Caco-2 (cell line): ENCODE data around the gene C2CD3. TPM values are rescaled to one million over a fixed set of nuclear protein-coding genes. Genes with fewer than 3 reads are reported as not detected.

Experiments
- BruUV-seq: library from RNA; stranded (reverse); fragments of 400-500 nt; replicated peaks from 2 replicates; lab custom pipeline; 2021; lab: Mats Ljungman, UMichigan
- CTCF ChIA-PET: fragments of 300-600 bp; sonication (Branson Sonifier 250); formaldehyde crosslinking; loops from one replicate; lab custom pipeline; 2022; ENCODE audit warnings: antibody characterized with exemption; lab: Charles Lee
- POLR2A ChIA-PET: fragments of 300-600 bp; sonication (Branson Sonifier 250); formaldehyde crosslinking; loops from one replicate; lab custom pipeline; 2022; ENCODE audit warnings: antibody characterized with exemption; lab: Charles Lee
- DNase-seq, 2 experiments: peaks; one replicate each; pipeline versions ENCODE4 v3.0.0 to v3.0.0-alpha.2; 2020 to 2022
- H3K27me3 ChIP-seq: replicated peaks from 2 replicates; pipeline ENCODE4 v1.6.0; 2011; ENCODE audit warnings: low read length; ENCODE audit not compliant: control insufficient read depth, insufficient read depth
- H3K36me3 ChIP-seq: 2 replicates; pipeline ENCODE4 v1.5.1; 2011; ENCODE audit warnings: low read length; ENCODE audit not compliant: control insufficient read depth, insufficient read depth
- H3K4me1 ChIP-seq: fragments of 250-450 bp; sonication (Bioruptor Pico); 2 replicates; pipeline ENCODE4 v1.5.1; 2020; ENCODE audit warnings: mild to moderate bottlenecking
- H3K4me3 ChIP-seq: 2 replicates; pipeline ENCODE4 v1.5.1; 2011; ENCODE audit warnings: low read depth, mild to moderate bottlenecking, control low read depth, low read length
- H3K9me3 ChIP-seq: fragments of 250-450 bp; sonication (Bioruptor Pico); 2 replicates; pipeline ENCODE4 v1.5.1; 2020; ENCODE audit warnings: mild to moderate bottlenecking, moderate library complexity
- H3K27ac Mint-ChIP-seq: one replicate; pipeline ENCODE4 v1.8.0; 2022; ENCODE audit warnings: mixed read lengths; ENCODE audit not compliant: unreplicated experiment
- H3K27me3 Mint-ChIP-seq: one replicate; pipeline ENCODE4 v1.8.0; 2022; ENCODE audit warnings: mixed read lengths; ENCODE audit not compliant: insufficient read depth, unreplicated experiment
- H3K36me3 Mint-ChIP-seq: one replicate; pipeline ENCODE4 v1.8.0; 2022; ENCODE audit warnings: mild to moderate bottlenecking, mixed read lengths; ENCODE audit not compliant: insufficient read depth, unreplicated experiment
- H3K4me1 Mint-ChIP-seq: one replicate; pipeline ENCODE4 v1.8.0; 2022; ENCODE audit warnings: low read depth, mixed read lengths; ENCODE audit not compliant: unreplicated experiment
- H3K4me3 Mint-ChIP-seq: one replicate; pipeline ENCODE4 v1.8.0; 2022; ENCODE audit warnings: mild to moderate bottlenecking, moderate library complexity, mixed read lengths; ENCODE audit not compliant: unreplicated experiment
- H3K9me3 Mint-ChIP-seq: one replicate; pipeline ENCODE4 v1.8.0; 2022; ENCODE audit warnings: mixed read lengths; ENCODE audit not compliant: unreplicated experiment
- intact Hi-C: fragments of 100-400 bp; cut with micrococcal nuclease; formaldehyde crosslinking; loops from one replicate; pipeline ENCODE4 v1.10.0; 2022; ENCODE audit not compliant: unreplicated experiment
- total RNA-seq: library from RNA; stranded (reverse); gene quantifications from 2 replicates; pipeline ENCODE4 v1.2.3, GENCODE V29; 2022
- TF ChIP-seq, protein P1 (sequence below), 2 experiments: fragments of 200-600 bp in 1 of 2; IDR thresholded peaks; 1 replicate in 1 of 2; 2 replicates in 1 of 2; pipeline versions ENCODE4 v1.5.1 to v1.8.0; 2011 to 2022; ENCODE audit warnings: antibody characterized with exemption in 1 of 2, control low read depth in 1 of 2, inconsistent platforms in 1 of 2, low read depth in 1 of 2, low read length in 1 of 2, mild to moderate bottlenecking in 1 of 2, moderate library complexity in 1 of 2; ENCODE audit not compliant: insufficient read depth in 1 of 2, severe bottlenecking in 1 of 2, unreplicated experiment in 1 of 2

C2CD3 gene
- total RNA-seq, 1 experiment from 2014 or later = 47.5 TPM

DNA sequence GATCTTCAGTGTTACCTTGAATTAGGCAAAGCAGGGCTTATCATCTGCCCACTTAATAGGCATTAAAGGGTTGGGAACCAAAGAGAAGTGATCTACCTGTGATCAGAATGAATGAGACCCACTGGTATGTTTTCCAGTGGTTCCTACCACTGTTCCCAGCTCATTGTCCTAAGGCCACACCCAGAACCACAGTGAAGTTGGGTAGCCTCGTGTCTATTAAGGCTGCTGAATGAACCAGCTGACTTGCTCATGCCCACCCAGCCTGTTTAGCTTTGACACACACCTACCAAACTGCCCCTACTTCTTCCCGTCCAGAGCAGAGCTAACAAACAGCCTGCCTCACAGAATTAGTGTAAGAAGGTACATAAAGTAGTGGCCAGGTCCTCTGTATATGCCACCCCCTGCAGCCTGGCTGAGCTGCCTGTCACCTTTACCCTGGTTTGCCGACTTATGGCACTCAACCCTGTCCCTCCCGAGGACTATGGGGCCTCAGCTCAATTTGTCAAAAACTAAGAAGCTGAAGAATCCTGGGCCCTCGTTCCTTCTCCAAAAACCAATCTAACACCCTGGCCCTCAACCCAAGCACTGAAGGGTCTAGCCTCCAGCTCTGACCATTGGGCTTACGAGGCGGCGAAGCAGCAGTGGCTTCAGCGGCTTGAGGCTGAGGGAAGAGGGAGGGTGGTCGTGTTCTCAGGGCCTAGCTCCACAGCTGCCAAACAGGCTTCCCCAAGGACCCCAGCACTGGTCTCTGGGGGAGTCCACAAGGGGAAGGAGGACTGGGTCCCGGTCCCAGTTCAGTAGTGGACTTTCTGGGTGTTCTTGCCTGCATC, 198.0 kb downstream of the C2CD3 start:
- intact Hi-C loops = no loop called here
- DNase-seq = peak in 1 of 2 experiments; percentile 35
- POLR2A ChIA-PET = interaction anchor here (0.6 to 1.5 kb wide), 2 partner anchors 10 to 1680 kb away, joined by 3 to 13 read pairs; partner anchors contain the start of gene UCP2
- H3K4me1 Mint-ChIP-seq = no peaks in the 10 kb centered on the region
- TF ChIP-seq, protein P1, sequence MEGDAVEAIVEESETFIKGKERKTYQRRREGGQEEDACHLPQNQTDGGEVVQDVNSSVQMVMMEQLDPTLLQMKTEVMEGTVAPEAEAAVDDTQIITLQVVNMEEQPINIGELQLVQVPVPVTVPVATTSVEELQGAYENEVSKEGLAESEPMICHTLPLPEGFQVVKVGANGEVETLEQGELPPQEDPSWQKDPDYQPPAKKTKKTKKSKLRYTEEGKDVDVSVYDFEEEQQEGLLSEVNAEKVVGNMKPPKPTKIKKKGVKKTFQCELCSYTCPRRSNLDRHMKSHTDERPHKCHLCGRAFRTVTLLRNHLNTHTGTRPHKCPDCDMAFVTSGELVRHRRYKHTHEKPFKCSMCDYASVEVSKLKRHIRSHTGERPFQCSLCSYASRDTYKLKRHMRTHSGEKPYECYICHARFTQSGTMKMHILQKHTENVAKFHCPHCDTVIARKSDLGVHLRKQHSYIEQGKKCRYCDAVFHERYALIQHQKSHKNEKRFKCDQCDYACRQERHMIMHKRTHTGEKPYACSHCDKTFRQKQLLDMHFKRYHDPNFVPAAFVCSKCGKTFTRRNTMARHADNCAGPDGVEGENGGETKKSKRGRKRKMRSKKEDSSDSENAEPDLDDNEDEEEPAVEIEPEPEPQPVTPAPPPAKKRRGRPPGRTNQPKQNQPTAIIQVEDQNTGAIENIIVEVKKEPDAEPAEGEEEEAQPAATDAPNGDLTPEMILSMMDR (IDR thresholded peaks at IDR 0.05; ENCODE audit: insufficient read depth in 1 of 2, low read depth in 1 of 2, low read length in 1 of 2, severe bottlenecking in 1 of 2, unreplicated experiment in 1 of 2) = no peak
- H3K4me3 Mint-ChIP-seq = no peak overlapping the region
- no peaks in the 10 kb centered on the region for H3K9me3 Mint-ChIP-seq
- Histone ChIP-seq H3K36me3 (peaks cover 7% of the 10 kb centered on the region; the same call in 1 of the 2 replicates), H3K4me3 (no peak overlapping the region), H3K9me3 (no peaks in the 10 kb centered on the region), H3K27me3 (no peaks in the 10 kb centered on the region), H3K4me1 (no peaks in the 10 kb centered on the region)
- BruUV-seq = TSS peak; percentile 3
- CTCF ChIA-PET = interaction anchor here (0.7 to 1.1 kb wide), 2 partner anchors 10 to 283 kb away, joined by 3 to 5 read pairs; partner anchors contain the start of gene UCP2
- peaks cover 39% of the 10 kb centered on the region for H3K36me3 Mint-ChIP-seq
- H3K27ac Mint-ChIP-seq = peak overlapping the region; percentile 19
- H3K27me3 Mint-ChIP-seq = no peaks in the 10 kb centered on the region

DNA sequence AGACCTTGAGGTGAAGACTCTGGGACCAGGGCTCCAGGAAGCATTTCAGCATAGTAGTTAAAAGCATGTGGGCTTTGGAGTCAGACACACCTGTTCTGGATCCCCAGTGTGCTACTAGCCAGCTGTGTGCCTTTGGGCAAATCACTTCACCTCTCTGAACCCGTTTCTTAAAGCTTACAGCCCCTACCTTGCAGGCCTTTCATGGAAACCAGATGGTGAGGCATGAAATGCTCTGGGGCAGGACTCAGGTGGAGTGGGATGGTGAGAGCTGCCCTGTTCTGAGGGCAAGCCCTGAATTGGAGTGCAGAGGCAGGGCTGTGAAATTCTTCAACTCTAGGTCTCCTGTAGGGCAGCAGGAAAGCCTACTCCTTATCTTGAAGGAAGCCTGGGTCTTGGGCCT, 198.6 kb downstream of the C2CD3 start:
- Mint-ChIP-seq H3K36me3 (peaks cover 34% of the 10 kb centered on the region), H3K27ac (no peak overlapping the region), H3K4me3 (no peak overlapping the region), H3K9me3 (no peaks in the 10 kb centered on the region), H3K4me1 (no peaks in the 10 kb centered on the region), H3K27me3 (no peaks in the 10 kb centered on the region)
- no peaks in the 10 kb centered on the region for H3K4me1 ChIP-seq
- TF ChIP-seq, protein P1 (IDR thresholded peaks at IDR 0.05; ENCODE audit: insufficient read depth in 1 of 2, low read depth in 1 of 2, low read length in 1 of 2, severe bottlenecking in 1 of 2, unreplicated experiment in 1 of 2) = no peak
- ChIA-PET CTCF (interaction anchor here (1.1 kb wide), 1 partner anchor 10 kb away, joined by 3 read pairs; the partner anchor contains the start of gene UCP2), POLR2A (interaction anchor here (1.5 kb wide), 1 partner anchor 11 kb away, joined by 13 read pairs; the partner anchor contains the start of gene UCP2)
- no peaks in the 10 kb centered on the region for H3K9me3 ChIP-seq
- peaks cover 3% of the 10 kb centered on the region; the same call in 1 of the 2 replicates for H3K36me3 ChIP-seq
- H3K4me3 ChIP-seq = no peak overlapping the region
- H3K27me3 ChIP-seq = no peaks in the 10 kb centered on the region
- no TSS peak for BruUV-seq
- intact Hi-C loops = no loop called here
- DNase-seq = peak in 1 of 2 experiments; percentile 22

DNA sequence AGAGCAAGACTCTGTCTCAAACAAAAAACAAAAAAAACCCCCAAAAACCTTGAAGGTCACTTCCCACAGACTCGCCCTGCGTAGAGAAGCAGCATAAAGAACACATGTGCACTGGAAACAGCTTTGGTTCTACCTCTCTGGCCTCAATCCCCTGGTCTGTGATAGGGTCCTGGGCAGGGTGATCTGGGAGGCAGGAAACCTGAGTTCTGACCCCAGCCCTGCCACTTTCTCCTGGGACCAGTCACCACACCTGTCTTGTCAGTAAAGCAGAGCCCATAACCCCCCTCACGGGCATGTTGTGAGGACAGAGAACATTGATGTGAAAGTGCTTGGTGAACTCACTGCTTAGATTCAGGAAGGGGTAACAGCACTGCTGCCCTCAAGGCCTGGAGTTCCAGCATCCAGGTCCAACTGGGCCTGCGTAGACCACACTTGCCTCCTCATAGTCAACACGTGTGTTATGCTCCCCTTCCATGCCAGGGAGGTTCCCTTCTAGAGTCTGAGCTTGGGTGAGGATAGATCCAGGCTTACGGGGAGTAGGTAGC, 199.6 kb downstream of the C2CD3 start:
- Histone ChIP-seq H3K9me3 (no peaks in the 10 kb centered on the region), H3K4me3 (no peak overlapping the region), H3K4me1 (no peaks in the 10 kb centered on the region), H3K36me3 (0 out of 2 replicates have a peak, but pooled peaks cover under 1% of the 10 kb centered on the region), H3K27me3 (no peaks in the 10 kb centered on the region; the same call in 1 of the 2 replicates)
- Mint-ChIP-seq H3K4me1 (no peaks in the 10 kb centered on the region), H3K27me3 (no peaks in the 10 kb centered on the region), H3K9me3 (no peaks in the 10 kb centered on the region), H3K36me3 (peaks cover 27% of the 10 kb centered on the region), H3K4me3 (no peak overlapping the region), H3K27ac (no peak overlapping the region)
- intact Hi-C loops = no loop called here
- peak in 1 of 2 experiments; percentile 33 for DNase-seq
- CTCF ChIA-PET = interaction anchor here (0.5 kb wide), 1 partner anchor 732 kb away, joined by 3 read pairs; no protein-coding TSS in a partner anchor
- TF ChIP-seq, protein P1 (IDR thresholded peaks at IDR 0.05; ENCODE audit: insufficient read depth in 1 of 2, low read depth in 1 of 2, low read length in 1 of 2, severe bottlenecking in 1 of 2, unreplicated experiment in 1 of 2) = no peak
- no TSS peak for BruUV-seq
- POLR2A ChIA-PET = no interaction called here
